CD4-positive, alpha-beta T cell treated with Interleukin-1 beta for 1 hour (primary cell): ENCODE results near the gene NBEAL2.

Experiments
- DNase-seq, 2 donors: peaks; one replicate each; pipeline ENCODE4 v3.0.0-alpha.2; 2020 to 2022

Gene NBEAL2

DNA sequence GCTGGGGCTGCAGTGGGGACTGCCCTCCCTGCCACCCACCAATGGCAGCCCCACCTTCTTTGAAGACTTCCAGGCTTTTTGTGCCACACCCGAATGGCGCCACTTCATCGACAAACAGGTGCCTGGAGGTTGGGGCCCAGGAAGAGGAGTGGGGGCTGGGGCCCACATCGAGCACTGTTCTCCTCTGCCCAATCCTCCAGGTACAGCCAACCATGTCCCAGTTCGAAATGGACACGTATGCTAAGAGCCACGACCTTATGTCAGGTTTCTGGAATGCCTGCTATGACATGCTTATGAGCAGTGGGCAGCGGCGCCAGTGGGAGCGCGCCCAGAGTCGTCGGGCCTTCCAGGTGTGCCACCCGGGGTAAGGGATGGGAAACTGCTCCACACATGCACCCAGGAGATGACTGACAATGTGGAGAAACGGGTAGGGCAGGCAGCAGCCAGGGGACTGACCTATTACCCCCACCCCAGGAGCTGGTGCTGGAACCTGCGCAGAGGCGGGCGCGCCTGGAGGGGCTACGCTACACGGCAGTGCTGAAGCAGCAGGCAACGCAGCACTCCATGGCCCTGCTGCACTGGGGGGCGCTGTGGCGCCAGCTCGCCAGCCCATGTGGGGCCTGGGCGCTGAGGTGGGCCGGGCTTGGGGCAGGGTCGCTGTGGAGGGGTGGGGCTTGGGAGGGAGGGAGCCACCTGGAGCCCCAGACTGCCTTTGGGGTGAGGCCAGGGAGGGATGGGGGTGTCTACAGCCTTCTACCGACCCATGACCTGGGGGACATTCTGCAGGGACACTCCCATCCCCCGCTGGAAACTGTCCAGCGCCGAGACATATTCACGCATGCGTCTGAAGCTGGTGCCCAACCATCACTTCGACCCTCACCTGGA lies 22.9 kb downstream of the NBEAL2 start:
- no peak for DNase-seq

DNA sequence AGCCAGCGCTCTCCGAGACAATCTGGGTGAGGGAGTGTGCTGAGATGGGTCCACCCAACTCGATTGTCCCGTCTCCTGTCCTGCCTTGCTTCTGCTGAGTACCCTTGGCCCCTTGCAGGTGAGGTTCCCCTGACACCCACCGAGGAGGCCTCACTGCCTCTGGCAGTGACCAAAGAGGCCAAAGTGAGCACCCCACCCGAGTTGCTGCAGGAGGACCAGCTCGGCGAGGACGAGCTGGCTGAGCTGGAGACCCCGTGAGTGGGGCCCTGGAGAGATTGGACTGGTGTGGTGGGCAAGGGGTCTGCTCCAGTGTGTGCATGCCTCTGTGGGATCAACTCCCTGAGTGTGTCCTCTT lies 23.6 kb downstream of the NBEAL2 start:
- DNase-seq: no peak

DNA sequence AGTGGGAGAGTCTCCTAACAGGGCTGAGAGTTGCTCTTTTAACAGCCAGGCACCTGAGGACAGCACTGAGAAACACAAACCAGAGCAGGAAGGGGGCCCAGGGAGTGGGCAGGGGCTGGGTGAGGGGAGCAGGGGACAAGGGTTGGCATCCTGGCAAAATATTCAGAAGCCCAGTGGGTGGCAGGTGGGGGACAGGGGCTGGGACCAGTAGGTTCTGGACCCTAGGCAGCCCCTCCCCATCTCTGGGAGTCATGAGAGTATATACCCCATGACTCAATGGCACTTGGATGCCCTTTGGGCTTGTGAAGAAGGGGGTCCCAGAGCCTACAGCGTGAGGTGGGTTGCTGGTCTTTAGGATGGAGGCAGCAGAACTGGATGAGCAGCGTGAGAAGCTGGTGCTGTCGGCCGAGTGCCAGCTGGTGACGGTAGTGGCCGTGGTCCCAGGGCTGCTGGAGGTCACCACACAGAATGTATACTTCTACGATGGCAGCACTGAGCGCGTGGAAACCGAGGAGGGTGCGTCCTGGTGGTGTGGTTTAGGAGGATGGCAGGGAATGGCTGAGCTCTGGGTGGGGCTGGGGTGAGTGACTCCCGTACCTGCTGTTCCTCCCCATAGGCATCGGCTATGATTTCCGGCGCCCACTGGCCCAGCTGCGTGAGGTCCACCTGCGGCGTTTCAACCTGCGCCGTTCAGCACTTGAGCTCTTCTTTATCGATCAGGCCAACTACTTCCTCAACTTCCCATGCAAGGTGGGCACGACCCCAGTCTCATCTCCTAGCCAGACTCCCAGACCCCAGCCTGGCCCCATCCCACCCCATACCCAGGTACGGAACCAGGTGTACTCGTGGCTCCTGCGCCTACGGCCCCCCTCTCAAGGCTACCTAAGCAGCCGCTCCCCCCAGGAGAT lies 24.2 kb downstream of the NBEAL2 start:
- no peak for DNase-seq

DNA sequence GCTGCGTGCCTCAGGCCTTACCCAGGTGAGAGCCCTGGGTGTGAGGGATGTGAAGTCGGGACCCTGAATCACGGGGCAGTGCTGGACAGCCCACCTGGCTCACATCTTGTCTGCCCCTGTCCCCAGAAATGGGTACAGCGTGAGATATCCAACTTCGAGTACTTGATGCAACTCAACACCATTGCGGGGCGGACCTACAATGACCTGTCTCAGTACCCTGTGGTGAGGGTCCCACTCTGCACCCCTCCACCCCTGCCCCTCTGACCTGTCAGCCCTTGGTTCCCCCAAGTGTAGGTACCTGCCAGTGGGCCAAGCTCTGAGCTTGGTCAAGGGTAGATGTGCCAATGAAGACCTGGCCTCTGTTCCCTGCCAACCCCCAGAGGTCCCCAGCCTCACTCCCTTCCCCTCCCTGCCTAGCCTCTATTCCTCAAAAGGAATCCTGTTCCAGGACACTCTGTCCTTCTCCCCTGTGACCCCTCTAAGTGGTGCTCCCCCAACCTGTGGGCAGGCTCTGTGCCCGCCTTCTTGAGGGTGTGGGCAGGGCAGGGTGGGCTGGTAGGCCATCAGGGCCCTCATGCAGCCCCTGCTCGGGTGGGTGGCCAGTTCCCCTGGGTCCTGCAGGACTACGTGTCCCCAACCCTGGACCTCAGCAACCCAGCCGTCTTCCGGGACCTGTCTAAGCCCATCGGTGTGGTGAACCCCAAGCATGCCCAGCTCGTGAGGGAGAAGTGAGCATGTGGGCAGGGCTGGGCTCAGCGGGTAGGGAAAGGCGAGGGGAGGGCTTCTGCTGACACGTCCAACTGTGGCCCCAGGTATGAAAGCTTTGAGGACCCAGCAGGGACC lies 25.1 kb downstream of the NBEAL2 start:
- DNase-seq: no peak

DNA sequence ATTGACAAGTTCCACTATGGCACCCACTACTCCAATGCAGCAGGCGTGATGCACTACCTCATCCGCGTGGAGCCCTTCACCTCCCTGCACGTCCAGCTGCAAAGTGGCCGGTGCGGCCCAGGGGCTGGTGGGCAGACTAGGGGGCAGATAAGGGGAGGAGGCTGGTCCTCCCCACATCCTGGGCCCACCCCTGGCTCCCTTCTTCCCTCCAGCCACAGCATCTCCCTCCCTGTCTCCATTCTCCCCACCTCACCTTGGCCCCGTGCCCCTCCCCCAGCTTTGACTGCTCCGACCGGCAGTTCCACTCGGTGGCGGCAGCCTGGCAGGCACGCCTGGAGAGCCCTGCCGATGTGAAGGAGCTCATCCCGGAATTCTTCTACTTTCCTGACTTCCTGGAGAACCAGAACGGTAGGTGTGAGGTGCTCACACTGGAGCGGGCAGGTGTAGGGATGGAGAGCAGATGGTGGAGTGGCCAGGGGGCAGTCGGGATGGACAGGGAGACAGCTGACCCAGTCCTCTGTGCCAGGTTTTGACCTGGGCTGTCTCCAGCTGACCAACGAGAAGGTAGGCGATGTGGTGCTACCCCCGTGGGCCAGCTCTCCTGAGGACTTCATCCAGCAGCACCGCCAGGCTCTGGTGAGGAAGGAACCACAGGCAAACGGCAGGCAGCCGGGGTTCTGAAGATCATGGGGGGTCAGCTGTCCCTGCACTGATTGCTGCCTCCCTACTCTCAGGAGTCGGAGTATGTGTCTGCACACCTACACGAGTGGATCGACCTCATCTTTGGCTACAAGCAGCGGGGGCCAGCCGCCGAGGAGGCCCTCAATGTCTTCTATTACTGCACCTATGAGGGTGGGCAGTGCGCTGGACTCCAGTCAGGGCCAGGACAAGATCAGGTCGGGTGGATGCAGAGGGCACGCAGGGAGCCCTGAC lies 26.0 kb downstream of the NBEAL2 start:
- no peak for DNase-seq

DNA sequence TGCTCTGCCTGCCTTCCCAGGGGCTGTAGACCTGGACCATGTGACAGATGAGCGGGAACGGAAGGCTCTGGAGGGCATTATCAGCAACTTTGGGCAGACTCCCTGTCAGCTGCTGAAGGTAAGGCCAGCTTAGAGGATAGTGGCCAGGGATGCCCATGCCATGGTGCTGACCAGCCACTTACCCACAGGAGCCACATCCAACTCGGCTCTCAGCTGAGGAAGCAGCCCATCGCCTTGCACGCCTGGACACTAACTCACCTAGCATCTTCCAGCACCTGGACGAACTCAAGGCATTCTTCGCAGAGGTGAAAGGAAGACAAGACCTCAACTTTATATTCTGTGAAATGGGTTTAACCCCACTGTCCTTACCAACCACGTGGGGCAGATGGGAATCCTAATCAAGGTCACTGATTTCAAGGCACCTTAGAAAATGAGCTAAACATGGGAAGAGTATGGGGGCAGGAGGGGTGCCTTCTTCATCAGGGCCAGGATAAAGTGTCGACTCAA lies 26.7 kb downstream of the NBEAL2 start:
- no peak for DNase-seq

DNA sequence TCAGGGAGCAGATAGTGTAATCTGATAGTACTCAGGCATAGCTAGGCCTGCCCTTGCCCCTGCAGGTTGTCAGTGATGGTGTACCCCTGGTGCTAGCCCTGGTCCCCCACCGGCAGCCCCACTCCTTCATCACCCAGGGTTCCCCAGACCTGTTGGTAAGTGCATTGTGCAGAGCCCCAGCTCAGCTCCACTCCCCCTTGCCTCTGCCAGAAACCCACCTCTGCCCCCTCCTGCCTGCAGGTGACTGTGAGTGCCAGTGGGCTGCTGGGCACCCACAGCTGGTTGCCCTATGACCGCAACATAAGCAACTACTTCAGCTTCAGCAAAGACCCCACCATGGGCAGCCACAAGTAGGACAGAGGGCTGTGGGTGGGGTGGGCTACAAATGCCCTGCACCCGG lies 27.5 kb downstream of the NBEAL2 start:
- DNase-seq: no peak

DNA sequence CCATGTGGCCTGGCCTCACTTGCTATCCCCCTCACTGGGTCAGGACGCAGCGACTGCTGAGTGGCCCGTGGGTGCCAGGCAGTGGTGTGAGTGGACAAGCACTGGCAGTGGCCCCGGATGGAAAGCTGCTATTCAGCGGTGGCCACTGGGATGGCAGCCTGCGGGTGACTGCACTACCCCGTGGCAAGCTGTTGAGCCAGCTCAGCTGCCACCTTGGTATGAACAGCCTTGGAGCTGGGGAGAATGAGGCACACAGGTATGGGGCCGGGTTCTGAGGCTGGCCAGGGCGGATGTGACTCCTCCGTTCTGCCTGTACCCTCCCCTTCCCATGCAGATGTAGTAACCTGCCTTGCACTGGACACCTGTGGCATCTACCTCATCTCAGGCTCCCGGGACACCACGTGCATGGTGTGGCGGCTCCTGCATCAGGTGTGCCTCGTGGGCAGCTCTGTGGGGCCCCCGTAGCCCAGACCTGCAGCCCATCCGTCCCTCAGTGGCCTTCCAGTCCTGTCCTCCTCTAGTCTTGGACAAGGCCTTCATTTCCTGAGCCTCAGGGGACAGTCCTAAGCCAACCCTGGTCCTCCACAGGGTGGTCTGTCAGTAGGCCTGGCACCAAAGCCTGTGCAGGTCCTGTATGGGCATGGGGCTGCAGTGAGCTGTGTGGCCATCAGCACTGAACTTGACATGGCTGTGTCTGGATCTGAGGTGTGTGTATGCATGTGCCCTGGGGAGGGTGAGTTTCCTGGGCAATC lies 28.2 kb downstream of the NBEAL2 start:
- DNase-seq: no peak

DNA sequence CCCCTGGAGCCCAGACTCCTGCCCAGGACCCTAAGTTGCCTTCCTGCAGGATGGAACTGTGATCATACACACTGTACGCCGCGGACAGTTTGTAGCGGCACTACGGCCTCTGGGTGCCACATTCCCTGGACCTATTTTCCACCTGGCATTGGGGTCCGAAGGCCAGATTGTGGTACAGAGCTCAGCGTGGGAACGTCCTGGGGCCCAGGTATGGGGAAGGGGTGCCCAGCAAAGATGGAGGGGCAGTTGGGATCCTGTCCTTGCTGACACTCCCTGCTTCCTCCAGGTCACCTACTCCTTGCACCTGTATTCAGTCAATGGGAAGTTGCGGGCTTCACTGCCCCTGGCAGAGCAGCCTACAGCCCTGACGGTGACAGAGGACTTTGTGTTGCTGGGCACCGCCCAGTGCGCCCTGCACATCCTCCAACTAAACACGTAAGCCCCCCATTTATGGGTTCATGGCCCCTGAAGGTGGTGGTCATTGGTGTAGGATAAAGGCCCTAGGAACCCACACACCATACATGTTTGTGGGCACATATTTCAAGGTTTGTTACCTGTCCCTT lies 28.8 kb downstream of the NBEAL2 start:
- DNase-seq: no peak

DNA sequence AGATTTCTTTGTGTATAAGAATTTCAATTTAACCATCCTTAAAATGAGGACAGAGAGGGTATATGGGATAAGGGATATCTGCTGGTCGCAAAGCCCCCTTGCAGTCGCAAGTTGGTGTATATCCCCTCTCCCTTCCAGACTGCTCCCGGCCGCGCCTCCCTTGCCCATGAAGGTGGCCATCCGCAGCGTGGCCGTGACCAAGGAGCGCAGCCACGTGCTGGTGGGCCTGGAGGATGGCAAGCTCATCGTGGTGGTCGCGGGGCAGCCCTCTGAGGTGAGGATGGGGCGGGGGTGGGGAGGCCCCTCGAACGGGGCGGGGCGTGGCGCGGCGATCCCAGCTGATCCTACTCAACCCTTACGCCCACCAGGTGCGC lies 29.4 kb downstream of the NBEAL2 start:
- no peak for DNase-seq

DNA sequence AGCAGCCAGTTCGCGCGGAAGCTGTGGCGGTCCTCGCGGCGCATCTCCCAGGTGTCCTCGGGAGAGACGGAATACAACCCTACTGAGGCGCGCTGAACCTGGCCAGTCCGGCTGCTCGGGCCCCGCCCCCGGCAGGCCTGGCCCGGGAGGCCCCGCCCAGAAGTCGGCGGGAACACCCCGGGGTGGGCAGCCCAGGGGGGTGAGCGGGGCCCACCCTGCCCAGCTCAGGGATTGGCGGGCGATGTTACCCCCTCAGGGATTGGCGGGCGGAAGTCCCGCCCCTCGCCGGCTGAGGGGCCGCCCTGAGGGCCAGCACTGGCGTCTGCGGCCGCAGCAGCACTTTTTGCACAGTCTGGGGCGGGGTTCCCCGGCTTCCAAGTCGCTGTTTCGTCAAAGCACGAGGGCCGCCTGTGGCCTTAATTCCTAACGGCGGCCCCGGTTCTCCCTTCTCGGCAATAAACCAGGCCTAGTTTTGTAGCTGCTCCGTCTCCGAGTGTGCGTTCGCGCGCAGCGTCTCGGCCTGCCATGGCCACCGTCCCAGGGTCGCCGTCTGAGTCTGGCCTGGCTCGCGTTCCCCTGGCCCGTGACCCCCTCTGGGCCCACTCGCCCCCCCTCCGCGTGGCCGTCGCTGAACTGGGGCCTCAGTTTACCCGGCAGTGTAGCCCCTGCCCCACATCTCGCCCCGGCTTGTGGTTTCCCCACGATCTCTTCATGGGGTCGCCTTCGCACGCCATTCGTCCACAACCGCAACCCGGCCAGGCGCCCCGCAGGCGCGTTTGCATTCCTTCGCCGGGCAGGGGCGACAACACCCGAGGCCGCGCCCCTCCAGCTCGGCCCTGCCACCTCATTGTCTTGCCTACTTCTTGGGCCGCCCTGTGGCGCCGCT lies 30.0 kb downstream of the NBEAL2 start:
- DNase-seq: peak; percentile 77 to 91

DNA sequence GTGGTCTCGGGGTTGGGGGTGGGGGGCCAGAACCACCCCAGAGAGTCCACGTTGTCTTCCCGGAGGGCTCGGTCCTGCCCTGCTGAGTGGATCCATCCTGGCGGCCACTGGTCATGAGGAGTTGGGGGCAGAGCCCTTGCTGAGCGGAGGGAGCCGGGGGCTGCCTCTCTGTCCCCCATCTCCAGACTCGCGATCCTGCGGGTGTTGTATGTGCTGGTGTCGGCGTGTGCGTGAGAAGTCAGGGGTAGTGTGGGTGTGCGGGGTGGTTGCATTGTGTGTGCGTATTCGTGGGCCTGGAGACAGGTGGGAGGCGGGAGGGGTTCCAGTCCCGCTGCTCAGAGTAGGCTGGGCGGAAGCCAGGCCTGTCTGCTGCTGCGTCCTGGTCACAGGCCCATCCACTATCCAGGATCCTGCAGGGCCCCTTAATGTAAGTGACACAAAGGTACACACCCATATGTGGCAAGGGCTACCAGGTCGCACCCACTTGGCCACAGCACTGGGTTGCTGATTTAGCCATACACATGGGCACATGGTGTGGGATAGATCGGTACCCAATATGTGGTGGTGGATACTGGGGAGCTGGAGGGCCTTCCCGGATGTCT lies 30.7 kb downstream of the NBEAL2 start:
- no peak for DNase-seq

DNA sequence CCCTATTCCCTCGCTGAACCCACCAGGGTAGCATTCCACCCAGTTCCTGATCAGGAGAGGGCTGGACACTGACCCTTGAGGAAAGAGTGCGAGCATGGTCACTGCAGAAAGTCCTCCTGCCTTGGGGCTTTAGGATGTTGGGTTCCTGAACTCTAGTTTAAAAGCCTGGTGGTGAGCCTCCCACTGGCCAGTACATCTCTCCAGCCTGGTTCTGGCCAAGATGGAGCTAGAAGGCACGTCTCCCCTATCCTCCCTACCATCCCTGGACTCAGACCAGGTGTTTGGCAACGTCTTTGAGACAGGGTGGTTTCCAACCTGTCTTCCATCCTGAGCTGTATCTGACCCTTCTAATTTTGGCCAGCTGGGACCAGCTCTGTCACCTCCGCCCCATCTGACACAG lies 31.4 kb downstream of the NBEAL2 start:
- DNase-seq: no peak

DNA sequence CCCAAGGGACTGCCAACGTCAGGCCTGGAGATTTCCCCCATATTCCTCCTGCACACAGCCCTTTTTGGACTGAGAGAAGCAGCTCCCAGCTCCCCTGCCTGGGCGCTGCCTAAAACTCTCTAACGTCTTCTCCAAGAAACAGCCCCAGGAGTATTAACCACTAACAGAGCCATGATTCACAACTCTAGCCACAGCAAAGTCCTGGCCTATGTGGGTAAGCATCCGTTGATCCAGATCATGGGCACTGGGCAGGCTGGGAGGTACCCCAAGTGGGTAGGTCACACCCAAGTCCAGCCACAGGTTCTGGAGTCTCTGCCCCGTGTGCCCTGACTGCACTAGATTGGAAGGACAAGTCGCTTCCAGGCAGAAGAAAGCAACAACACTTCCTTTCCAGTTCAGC lies 31.9 kb downstream of the NBEAL2 start:
- DNase-seq: no peak

DNA sequence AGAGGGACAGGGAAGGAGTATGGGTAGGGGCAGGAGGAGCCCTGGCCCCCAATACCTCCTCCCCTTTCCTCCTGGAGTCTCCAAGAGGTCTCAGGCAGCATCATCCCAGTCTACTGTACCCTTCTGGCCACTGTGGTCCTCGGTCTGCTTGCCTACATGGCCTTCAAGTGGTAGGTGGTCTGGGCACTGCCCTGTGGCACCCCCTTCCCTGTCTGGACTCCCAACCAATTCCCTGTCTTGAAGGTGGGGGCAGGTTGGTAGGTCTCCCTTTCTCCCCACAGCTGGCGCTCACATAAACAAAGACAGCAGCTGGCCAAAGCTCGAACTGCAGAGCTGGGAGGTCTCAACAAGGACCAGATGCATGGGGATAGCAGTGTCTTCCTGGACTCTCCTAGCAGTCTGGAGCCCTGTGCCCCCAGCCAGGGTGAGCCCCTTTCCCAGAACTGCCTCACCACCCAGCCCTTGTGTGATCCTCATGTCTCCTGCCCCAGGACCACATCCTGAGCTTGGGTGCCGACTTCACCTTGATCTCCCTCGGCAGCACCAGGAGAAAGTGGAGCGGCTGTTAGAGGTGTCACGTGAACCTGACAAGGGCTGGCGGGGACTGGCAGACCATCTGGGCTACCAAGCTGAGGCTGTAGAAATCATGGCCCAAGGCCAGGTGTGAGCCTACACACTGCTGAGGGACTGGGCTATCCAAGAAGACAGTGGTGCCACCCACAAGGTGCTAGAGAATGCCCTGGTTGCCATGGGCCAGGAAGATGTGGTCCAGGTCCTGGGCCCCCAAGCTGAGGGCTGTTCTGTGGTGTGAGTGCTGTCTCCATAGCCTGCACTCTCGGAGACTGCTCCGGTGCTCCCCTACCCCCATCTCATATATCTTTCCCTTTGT lies 33.1 kb downstream of the NBEAL2 start:
- no peak for DNase-seq

DNA sequence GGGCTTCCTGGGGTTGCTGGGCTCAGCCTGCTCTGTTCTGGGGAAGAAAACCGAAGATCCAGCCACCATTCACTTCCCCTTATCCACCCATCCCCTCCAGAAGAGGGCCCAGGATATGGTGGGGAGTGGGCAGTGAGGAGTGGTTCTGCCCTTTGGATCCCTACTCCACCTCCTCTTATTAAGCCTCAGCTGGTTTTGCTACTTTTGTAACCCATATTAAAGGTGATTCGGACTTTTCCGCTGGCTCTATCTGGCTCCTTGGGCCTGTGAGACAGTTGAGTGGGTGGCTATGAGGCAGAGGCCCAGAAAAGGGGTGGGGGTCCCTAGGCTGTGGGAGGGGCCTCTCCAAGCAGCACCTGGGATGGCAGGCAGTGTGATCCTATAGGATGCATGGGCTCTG lies 33.8 kb downstream of the NBEAL2 start:
- DNase-seq: no peak

DNA sequence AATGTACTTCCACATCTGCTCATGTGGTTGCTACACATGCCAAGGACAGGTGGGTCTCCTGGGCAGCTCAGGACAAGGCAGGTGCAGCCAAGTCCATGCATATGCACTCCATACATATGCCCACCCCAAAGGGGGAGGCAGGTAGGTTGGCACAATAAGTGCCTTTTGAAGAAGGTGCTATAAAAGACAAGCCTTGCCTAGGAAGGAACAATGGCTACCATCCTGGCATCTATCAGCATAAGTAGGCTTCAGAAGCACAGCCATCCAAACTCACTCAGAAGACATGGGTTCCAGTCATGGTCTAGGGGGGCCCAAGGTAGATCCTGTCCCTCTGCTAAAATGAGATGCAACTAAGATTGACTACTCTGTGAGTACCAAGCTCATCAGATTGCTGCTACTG lies 34.6 kb downstream of the NBEAL2 start:
- no peak for DNase-seq

DNA sequence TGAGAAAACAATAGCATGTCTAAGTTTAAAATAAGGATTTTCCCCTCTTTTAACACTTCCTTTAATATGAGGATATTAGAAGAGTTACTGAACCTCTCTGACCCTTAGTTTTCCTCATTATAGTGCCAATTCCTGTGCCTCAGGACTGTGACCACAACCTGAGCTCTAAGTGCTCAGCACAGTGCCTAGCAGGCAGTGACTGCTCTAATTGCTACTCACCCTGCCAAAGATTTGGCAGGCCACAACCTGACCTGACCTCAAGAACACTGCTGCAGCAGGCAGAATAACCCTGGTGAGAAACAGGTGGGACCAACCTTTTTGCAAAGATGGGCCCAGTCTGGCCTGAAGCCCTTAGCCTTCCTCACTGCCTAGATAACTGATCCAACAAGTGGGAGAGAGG lies 35.7 kb downstream of the NBEAL2 start:
- no peak for DNase-seq
